ENCODE results near the gene HIVEP3. TPM values are rescaled to one million over a fixed set of nuclear protein-coding genes. Genes with fewer than 3 reads are reported as not detected.

HIVEP3 gene
- total and polyA plus RNA-seq, 8 donors = 1.8 to 65.3 (median 3.8) TPM

DNA sequence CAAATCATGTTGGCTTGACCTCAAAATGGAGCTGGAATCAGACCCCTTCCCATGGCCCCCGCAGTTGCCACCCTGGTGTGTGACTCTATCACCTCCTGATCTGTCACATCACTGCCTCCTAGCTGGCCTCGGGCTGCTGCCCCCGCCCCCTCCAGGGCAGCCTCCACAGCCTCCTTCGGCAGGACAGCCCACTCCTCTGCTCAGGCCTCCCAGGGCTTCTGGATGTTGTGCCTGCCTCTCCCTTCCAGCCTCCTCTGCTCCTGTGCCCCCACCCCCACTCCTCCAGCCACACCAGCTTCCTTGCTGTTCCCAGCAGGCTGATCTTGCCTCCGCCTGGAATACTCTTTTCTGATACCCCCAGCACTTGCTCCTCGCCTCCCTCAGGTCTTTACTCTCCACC is 299.9 kb downstream of the HIVEP3 start:
- intact Hi-C loops (cut with DNase I; ENCODE audit: low total_unique reads) = no loop called here
- Histone ChIP-seq H3K36me3 (no peaks in the 10 kb centered on the region), H3K4me3 (no peak overlapping the region), H3K27ac (peak overlapping the region in 1 of 5 donors; percentile 59), H3K4me1 (peaks cover 18 to 47% (median 34%) of the 10 kb centered on the region in 4 donors), H3K27me3 (no peaks in the 10 kb centered on the region), H3K9me3 (no peaks in the 10 kb centered on the region)
- no peak for DNase-seq
- WGBS, 5 donors = 81 to 93% (median 89%) methylated on average over 6 of the region's 6 CpGs
- TF ChIP-seq POLR2A (IDR thresholded peaks at IDR 0.05) = no peak
- no peak for TF ChIP-seq POLR2AphosphoS5 (IDR thresholded peaks at IDR 0.05)
- TF ChIP-seq, protein P1, sequence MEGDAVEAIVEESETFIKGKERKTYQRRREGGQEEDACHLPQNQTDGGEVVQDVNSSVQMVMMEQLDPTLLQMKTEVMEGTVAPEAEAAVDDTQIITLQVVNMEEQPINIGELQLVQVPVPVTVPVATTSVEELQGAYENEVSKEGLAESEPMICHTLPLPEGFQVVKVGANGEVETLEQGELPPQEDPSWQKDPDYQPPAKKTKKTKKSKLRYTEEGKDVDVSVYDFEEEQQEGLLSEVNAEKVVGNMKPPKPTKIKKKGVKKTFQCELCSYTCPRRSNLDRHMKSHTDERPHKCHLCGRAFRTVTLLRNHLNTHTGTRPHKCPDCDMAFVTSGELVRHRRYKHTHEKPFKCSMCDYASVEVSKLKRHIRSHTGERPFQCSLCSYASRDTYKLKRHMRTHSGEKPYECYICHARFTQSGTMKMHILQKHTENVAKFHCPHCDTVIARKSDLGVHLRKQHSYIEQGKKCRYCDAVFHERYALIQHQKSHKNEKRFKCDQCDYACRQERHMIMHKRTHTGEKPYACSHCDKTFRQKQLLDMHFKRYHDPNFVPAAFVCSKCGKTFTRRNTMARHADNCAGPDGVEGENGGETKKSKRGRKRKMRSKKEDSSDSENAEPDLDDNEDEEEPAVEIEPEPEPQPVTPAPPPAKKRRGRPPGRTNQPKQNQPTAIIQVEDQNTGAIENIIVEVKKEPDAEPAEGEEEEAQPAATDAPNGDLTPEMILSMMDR (IDR thresholded peaks at IDR 0.05) = no peak
- TF ChIP-seq EP300 (IDR thresholded peaks at IDR 0.05) = no peak

DNA sequence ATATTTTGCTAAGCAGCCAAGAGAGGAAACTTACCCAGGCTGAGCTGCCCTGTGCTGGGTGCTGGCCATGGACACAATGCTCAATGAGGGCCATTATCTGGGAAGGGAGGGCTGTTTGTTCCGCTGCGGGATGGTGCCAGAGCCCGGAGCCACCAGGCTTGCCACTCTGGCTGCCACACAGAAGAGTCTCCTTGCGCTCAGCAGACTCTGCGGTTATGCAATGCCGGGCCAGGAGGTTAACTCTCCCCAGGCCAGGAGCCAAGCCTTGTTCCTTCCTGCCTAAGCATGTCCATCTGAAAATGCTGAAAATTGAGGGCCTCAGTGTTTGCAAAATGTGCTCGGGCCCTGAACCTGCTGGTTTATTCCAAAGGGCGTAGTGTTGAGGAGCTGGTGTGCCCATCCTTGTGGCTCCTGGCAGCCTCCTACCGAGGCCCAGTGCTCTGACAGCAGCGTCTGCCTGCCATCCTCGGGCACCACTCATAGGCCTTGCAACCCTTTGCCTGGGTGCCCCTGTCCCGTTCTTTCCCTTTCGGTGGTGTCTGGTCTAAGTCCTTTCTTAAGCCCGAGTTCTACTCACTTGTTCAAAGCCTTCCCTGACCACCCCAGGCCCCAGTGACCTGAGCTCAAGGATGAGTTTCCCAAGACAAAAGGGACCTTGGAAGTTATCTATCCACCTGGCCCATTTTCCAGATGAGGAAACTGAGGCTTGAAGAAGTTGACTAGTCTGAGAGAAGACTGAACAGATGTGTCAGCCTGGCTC is 300.5 kb downstream of the HIVEP3 start:
- Histone ChIP-seq H3K27ac (peak overlapping the region in 4 of 5 donors; percentile 49 to 59 (median 56)), H3K4me3 (no peak overlapping the region), H3K9me3 (no peaks in the 10 kb centered on the region), H3K27me3 (no peaks in the 10 kb centered on the region), H3K36me3 (no peaks in the 10 kb centered on the region), H3K4me1 (peaks cover 13 to 42% (median 28%) of the 10 kb centered on the region in 4 donors)
- peak; percentile 70 to 93 for DNase-seq
- intact Hi-C loops (cut with DNase I; ENCODE audit: low total_unique reads) = no loop called here
- TF ChIP-seq POLR2AphosphoS5 (IDR thresholded peaks at IDR 0.05) (peak; percentile 55 to 74 (median 72)), EP300 (IDR thresholded peaks at IDR 0.05) (peak; percentile 12)
- TF ChIP-seq, protein P1 (IDR thresholded peaks at IDR 0.05) = no peak
- 39 to 51% (median 48%) methylated on average over 9 to 14 of the region's 14 CpGs for WGBS, 5 donors

DNA sequence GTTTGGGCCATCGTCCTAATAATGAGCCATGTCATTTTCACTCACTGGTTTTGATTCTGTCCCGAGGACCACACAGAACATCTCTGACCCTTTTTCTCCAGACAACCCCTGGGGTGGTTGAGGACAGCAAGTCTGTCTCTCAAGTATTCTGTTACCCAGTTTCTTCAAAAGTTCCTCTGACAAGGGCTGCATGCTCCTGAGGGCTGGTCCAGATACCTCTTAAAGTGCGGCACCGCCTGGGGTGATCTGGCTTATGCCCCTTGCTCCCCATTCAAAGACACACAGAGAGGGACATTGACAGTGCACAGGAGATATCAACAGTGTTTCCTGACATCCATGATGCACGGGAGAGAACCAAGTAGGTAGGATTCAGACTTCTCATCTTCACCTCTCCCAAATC is 301.4 kb downstream of the HIVEP3 start:
- Histone ChIP-seq H3K4me1 (peaks cover 5 to 32% (median 21%) of the 10 kb centered on the region in 4 donors), H3K4me3 (no peak overlapping the region), H3K27me3 (no peaks in the 10 kb centered on the region), H3K36me3 (no peaks in the 10 kb centered on the region), H3K9me3 (no peaks in the 10 kb centered on the region), H3K27ac (peak overlapping the region in 1 of 5 donors; percentile 59)
- no peak for DNase-seq
- WGBS, 5 donors = 76 to 93% (median 83%) methylated on average over 5 of the region's 5 CpGs
- intact Hi-C loops (cut with DNase I; ENCODE audit: low total_unique reads) = no loop called here
- no peak for TF ChIP-seq POLR2AphosphoS5 (IDR thresholded peaks at IDR 0.05)
- TF ChIP-seq, protein P1 (IDR thresholded peaks at IDR 0.05) = no peak
- no peak for TF ChIP-seq EP300 (IDR thresholded peaks at IDR 0.05)
- TF ChIP-seq POLR2A (IDR thresholded peaks at IDR 0.05) = no peak

DNA sequence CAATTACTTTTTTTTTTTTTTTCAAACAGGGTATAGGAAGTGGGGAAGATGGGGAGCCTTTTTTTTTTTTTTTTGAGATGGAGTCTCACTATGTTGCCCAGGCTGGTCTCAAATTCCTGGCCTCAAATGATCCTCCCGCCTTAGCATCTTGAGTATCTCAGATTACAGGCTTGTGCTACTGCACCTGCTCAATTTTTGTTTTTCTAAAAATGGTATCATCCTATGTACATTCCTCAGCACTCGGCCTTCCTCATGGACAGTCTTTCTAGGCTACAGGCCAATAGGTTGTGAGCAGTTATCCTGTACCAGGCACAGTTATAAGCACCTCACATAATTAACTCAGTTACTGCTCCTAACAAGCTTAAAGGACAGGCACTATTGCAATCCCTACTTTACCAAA is 302.2 kb downstream of the HIVEP3 start:
- no peak overlapping the region for H3K27ac ChIP-seq
- H3K4me3 ChIP-seq = no peak overlapping the region
- intact Hi-C loops (cut with DNase I; ENCODE audit: low total_unique reads) = no loop called here
- H3K4me1 ChIP-seq = peaks cover 5 to 31% (median 18%) of the 10 kb centered on the region in 4 donors
- no peaks in the 10 kb centered on the region for H3K27me3 ChIP-seq
- H3K9me3 ChIP-seq = no peaks in the 10 kb centered on the region
- WGBS, 5 donors = 77 to 91% (median 88%) methylated on average over 2 of the region's 2 CpGs
- DNase-seq = no peak
- H3K36me3 ChIP-seq = no peaks in the 10 kb centered on the region
- TF ChIP-seq POLR2AphosphoS5 (IDR thresholded peaks at IDR 0.05) = no peak
- TF ChIP-seq POLR2A (IDR thresholded peaks at IDR 0.05) = no peak
- no peak for TF ChIP-seq EP300 (IDR thresholded peaks at IDR 0.05)
- TF ChIP-seq, protein P1 (IDR thresholded peaks at IDR 0.05) = no peak
